ENCODE data around the gene GRM5.
"Not testable (repeated sequence)": the region's sequence is repeated elsewhere in the genome, so short reads cannot be mapped to it uniquely, and the experiment has no call there.

GRM5 gene

GRCh38 chr11:88491674-88492073 lies 574.1 kb downstream of the GRM5 start:
- DNase-seq (ENCODE audit: low spot score), result no peak

- DNase-seq (ENCODE audit: low spot score), result no peak
Measured at GRCh38 chr11:88489030-88489429, 576.8 kb downstream of the GRM5 start.

GRCh38 chr11:88487646-88488045 lies 578.1 kb downstream of the GRM5 start:
- no peak for DNase-seq (ENCODE audit: low spot score)

GRCh38 chr11:88484873-88485621 lies 580.7 kb downstream of the GRM5 start:
- DNase-seq (ENCODE audit: low spot score), result no peak

- no peak for DNase-seq (ENCODE audit: low spot score)
Measured at GRCh38 chr11:88482871-88483301, 582.9 kb downstream of the GRM5 start.

- DNase-seq (ENCODE audit: low spot score), result no peak
Measured at GRCh38 chr11:88480223-88480622, 585.6 kb downstream of the GRM5 start.

GRCh38 chr11:88478136-88478815 lies 587.5 kb downstream of the GRM5 start:
- DNase-seq (ENCODE audit: low spot score), result no peak

- DNase-seq (ENCODE audit: low spot score), result no peak
Measured at GRCh38 chr11:88475991-88476418, 589.8 kb downstream of the GRM5 start.

- no peak for DNase-seq (ENCODE audit: low spot score)
Measured at GRCh38 chr11:88474655-88475054, 591.1 kb downstream of the GRM5 start.

GRCh38 chr11:88469561-88470225 lies 596.1 kb downstream of the GRM5 start:
- DNase-seq (ENCODE audit: low spot score), result no peak

GRCh38 chr11:88464528-88464927 lies 601.3 kb downstream of the GRM5 start:
- no peak for DNase-seq (ENCODE audit: low spot score)

GRCh38 chr11:88463301-88463700 lies 602.5 kb downstream of the GRM5 start:
- not testable (repeated sequence) for DNase-seq (ENCODE audit: low spot score)

- DNase-seq (ENCODE audit: low spot score), result not testable (repeated sequence)
Measured at GRCh38 chr11:88458047-88458446, 607.7 kb downstream of the GRM5 start.

GRCh38 chr11:88455974-88456373 lies 609.8 kb downstream of the GRM5 start:
- DNase-seq (ENCODE audit: low spot score), result no peak

GRCh38 chr11:88454881-88455280 lies 610.9 kb downstream of the GRM5 start:
- DNase-seq (ENCODE audit: low spot score), result no peak

Measured in putamen (tissue), 1 donor.